K562 (cell line): ENCODE data around the gene GJB6.

Experiments used
- CHD2 ChIP-seq: IDR thresholded peaks from 2 replicates; pipeline ENCODE4 v1.6.1; 2011; ENCODE audit warnings: low read depth, low read length
- CREM ChIP-seq: IDR thresholded peaks from 2 replicates; pipeline ENCODE4 v1.6.1; 2014; ENCODE audit warnings: antibody characterized with exemption, low read depth
- FOS ChIP-seq: IDR thresholded peaks from 3 replicates; pipeline ENCODE4 v1.6.1; 2011; ENCODE audit not compliant: insufficient read length; ENCODE audit errors: extremely low read depth
- IRF2 ChIP-seq: sonication (generic); formaldehyde crosslinking; IDR thresholded peaks from 2 replicates; pipeline ENCODE4 v1.8.1; 2022; ENCODE audit warnings: mild to moderate bottlenecking, missing genetic modification reagents
- KDM2B ChIP-seq: fragments of 250-450 bp; sonication (Bioruptor Pico); IDR thresholded peaks from 2 replicates; pipeline ENCODE4 v1.8.0; 2021; ENCODE audit warnings: mild to moderate bottlenecking, moderate library complexity
- L3MBTL2 ChIP-seq: fragments of 450-650 bp; IDR thresholded peaks from 2 replicates; pipeline ENCODE4 v1.6.1; 2016; ENCODE audit warnings: mild to moderate bottlenecking, moderate library complexity
- MLX ChIP-seq, 2 experiments: fragments of 450-650 bp in 1 of 2; sonication (generic) in 1 of 2; formaldehyde crosslinking; conservative IDR thresholded peaks; 2 replicates each; pipeline versions ENCODE4 v1.4.0 to v1.8.1; 2020 to 2022; ENCODE audit warnings: mild to moderate bottlenecking in 1 of 2, missing genetic modification reagents in 1 of 2
- TF ChIP-seq, protein P1 (sequence below): fragments of 250-450 bp; sonication (Bioruptor Pico); IDR thresholded peaks from 2 replicates; pipeline ENCODE4 v1.8.0; 2022; ENCODE audit warnings: inconsistent platforms, mild to moderate bottlenecking, moderate library complexity, borderline replicate concordance
- TF ChIP-seq, protein P2 (sequence below), 3 experiments: IDR thresholded peaks in 2 of 3; conservative IDR thresholded peaks in 1 of 3; 2 replicates each; pipeline ENCODE4 v1.5.1; 2011 to 2012; ENCODE audit warnings: low read length in 3 of 3, mild to moderate bottlenecking in 3 of 3, control low read depth in 2 of 3, improper control_type of control experiment in 1 of 3, inconsistent platforms in 1 of 3, low read depth in 1 of 3, mixed read lengths in 1 of 3, moderate library complexity in 1 of 3; ENCODE audit not compliant: insufficient read depth in 2 of 3

DNA sequence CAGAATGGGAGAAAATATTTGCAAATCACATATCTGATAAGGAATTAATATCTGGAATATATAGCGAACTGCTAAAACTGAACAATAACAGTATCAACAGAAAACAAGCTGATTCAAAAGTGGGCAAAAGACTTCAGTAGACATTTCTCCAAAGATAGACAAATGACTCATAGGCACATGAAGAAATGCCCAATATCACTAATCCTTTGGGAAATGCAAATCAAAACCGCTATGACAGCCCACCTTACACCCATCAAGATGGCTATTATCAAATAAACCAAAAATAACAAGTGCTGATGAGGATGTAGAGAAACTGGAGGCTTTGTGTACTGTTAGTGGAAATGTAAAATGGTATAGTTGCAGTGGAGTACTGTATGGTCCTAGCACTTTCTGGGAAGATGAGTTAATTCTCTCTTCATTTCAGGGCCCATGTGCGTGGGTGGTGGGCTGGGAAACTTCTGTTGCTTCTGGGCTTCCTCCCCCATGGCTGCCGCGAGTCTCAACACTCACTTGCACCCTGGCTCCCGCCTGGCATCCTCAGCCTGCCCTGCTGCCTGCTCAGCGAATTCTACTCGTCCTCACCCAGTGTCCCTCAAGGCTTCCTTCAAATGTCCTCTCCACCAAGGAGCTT lies 58.9 kb downstream of the GJB6 start:
- TF ChIP-seq, protein P1, sequence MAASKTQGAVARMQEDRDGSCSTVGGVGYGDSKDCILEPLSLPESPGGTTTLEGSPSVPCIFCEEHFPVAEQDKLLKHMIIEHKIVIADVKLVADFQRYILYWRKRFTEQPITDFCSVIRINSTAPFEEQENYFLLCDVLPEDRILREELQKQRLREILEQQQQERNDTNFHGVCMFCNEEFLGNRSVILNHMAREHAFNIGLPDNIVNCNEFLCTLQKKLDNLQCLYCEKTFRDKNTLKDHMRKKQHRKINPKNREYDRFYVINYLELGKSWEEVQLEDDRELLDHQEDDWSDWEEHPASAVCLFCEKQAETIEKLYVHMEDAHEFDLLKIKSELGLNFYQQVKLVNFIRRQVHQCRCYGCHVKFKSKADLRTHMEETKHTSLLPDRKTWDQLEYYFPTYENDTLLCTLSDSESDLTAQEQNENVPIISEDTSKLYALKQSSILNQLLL (CRISPR knock-in tag) = no peak
- TF ChIP-seq, protein P2, sequence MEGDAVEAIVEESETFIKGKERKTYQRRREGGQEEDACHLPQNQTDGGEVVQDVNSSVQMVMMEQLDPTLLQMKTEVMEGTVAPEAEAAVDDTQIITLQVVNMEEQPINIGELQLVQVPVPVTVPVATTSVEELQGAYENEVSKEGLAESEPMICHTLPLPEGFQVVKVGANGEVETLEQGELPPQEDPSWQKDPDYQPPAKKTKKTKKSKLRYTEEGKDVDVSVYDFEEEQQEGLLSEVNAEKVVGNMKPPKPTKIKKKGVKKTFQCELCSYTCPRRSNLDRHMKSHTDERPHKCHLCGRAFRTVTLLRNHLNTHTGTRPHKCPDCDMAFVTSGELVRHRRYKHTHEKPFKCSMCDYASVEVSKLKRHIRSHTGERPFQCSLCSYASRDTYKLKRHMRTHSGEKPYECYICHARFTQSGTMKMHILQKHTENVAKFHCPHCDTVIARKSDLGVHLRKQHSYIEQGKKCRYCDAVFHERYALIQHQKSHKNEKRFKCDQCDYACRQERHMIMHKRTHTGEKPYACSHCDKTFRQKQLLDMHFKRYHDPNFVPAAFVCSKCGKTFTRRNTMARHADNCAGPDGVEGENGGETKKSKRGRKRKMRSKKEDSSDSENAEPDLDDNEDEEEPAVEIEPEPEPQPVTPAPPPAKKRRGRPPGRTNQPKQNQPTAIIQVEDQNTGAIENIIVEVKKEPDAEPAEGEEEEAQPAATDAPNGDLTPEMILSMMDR (IDR thresholded peaks at IDR 0.05 in 2 of 3, conservative IDR thresholded peaks at IDR 0.05 in 1 of 3; ENCODE audit: insufficient read depth in 2 of 3, low read depth in 1 of 3, low read length in 3 of 3) = no peak
- no peak for TF ChIP-seq IRF2 (CRISPR knock-in tag)
- no peak for TF ChIP-seq MLX (CRISPR knock-in tag; conservative IDR thresholded peaks at IDR 0.05)
- TF ChIP-seq CREM = no peak
- no peak for TF ChIP-seq KDM2B (CRISPR knock-in tag)
- TF ChIP-seq CHD2 = no peak
- no peak for TF ChIP-seq L3MBTL2
- TF ChIP-seq FOS = no peak
